GM20000 (cell line): ENCODE measurements around the gene ONECUT1.

ENCODE experiments used
- DNase-seq: peaks from one replicate; pipeline ENCODE4 v3.0.0; 2012; ENCODE audit warnings: low spot score
- TF ChIP-seq, protein P1 (sequence below): IDR thresholded peaks from 2 replicates; pipeline ENCODE4 v1.5.1; 2012; ENCODE audit warnings: mild to moderate bottlenecking, control low read depth; ENCODE audit errors: extremely low read depth, missing control alignments

Gene ONECUT1

DNA sequence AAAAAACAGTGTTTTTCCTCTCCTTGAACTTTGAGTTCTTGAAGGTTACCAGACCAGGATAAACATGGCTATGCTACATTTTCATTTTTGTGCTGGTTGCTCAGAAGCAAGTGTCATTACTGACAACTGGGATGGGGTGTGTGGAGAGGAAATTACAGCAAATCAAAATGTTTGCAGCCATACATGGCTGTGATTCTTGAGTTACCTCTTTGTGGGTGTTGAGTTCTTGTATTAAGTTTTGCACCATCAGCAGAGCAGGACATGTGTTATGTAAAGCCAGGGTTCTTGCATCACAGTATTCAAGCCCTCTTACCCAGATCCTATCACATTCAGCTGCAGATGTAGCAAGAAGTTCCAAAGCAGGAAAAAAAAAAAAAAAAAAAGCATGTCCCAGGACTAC lies 57.0 kb downstream of the ONECUT1 start:
- DNase-seq: no peak
- TF ChIP-seq, protein P1, sequence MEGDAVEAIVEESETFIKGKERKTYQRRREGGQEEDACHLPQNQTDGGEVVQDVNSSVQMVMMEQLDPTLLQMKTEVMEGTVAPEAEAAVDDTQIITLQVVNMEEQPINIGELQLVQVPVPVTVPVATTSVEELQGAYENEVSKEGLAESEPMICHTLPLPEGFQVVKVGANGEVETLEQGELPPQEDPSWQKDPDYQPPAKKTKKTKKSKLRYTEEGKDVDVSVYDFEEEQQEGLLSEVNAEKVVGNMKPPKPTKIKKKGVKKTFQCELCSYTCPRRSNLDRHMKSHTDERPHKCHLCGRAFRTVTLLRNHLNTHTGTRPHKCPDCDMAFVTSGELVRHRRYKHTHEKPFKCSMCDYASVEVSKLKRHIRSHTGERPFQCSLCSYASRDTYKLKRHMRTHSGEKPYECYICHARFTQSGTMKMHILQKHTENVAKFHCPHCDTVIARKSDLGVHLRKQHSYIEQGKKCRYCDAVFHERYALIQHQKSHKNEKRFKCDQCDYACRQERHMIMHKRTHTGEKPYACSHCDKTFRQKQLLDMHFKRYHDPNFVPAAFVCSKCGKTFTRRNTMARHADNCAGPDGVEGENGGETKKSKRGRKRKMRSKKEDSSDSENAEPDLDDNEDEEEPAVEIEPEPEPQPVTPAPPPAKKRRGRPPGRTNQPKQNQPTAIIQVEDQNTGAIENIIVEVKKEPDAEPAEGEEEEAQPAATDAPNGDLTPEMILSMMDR: no peak

DNA sequence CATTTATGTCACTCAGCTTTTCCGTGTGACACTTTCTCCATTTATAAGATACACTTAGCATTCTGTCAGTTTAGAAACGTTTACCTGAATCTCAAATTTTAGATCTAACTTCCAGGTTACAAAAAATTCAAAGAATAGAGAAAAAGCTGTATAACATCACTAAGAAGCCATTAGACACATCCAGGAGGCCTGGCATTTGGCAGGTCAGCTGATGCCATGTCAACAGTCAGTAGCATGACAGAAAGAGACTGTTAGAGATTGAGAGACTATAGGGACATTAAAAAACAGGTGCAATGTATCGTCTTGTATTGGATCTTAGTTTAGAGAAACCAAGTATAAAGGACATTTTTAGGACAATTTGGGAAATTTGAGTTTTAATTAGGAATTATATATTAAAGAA lies 57.6 kb downstream of the ONECUT1 start:
- DNase-seq: no peak
- TF ChIP-seq, protein P1: no peak

DNA sequence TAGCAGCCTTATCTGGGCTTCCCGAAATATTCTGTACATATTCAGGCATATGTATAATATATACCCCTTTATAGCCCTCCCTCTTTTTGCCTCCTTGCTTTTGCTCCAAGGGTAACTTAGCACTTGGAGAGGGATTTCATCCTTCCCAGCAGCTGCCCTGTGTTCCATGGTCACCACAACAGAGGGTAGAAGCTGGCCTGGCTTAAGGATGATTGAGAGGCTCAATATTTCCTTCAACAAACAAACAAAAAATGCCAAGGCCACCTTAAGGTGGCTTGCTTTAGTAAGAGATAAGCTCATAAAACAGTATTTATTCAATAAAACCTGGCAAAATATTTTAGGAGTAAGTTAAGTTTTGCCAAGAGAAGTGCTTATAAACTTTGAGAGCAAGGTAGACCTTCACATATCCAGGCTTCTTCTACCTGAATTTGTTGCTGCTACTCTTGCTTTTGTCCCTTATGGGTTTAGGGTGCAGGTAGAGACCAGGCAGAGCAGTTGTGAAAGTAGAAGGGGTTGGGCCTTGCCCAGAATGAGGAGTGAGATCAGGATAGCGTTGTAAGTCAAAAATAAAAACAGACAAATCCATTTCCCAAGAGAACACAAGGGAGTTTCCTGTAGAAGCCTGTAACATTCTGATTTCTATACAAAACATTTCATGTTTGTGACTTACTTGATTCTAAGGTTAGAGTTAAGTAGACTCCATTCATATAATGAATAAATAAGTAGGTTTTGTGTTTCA lies 58.2 kb downstream of the ONECUT1 start:
- no peak for DNase-seq
- TF ChIP-seq, protein P1: no peak

DNA sequence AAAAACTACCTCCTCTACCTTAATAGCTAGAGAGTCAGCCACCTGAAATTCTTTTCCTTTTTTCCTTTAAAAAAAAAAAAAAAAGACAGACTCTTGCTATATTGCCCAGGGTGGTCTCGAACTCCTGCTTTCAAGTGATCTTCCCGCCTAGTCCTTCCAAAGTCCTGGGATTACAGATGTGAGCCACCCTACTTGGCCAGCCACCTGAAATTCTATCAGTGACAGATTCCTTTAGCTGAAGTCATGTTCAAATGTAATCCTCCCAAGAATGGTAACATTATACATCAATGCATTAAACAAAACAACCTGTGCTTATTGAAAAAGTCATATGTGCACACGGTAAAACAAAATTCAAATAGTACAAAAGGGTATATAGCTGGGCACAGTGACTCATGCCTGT lies 59.1 kb downstream of the ONECUT1 start:
- TF ChIP-seq, protein P1: no peak
- DNase-seq: no peak

DNA sequence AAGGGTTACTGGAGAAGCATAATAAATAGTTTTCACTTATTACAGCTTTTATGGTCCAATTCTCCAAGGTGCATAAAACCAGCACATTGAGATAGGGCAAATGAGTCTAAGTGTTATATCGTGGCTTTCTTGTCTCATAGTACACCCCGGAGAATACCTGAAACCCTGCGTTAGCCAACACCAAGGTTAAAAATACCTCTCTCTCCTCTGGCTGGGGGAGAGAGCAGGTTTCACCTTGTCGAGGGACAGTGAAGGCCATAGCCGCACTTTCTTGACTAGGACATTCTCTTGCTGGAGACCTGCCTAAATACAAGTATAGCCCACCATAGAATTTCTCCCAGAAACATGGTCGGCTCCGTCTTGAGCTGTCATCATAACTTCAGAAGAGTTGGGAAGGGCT lies 59.5 kb downstream of the ONECUT1 start:
- TF ChIP-seq, protein P1: no peak
- no peak for DNase-seq

DNA sequence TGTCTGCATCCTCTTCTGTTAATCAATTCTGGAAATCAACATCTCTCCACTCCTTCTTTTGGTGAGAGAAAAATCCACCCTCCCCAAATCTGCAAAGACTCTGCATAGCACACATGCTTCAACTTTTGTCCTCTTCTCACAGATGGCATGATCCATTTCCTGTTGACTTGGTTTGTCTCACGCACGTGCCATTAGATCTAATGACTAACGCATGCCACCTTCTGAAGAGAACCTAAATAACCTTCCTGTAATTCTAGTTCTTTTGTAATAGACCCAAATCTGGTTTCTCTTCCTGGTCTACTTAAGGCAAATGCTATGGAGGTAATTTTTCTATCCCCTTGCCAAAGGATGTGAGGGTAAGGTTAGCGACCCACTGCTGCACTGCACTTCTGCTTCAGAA lies 60.0 kb downstream of the ONECUT1 start:
- DNase-seq: no peak
- TF ChIP-seq, protein P1: no peak

DNA sequence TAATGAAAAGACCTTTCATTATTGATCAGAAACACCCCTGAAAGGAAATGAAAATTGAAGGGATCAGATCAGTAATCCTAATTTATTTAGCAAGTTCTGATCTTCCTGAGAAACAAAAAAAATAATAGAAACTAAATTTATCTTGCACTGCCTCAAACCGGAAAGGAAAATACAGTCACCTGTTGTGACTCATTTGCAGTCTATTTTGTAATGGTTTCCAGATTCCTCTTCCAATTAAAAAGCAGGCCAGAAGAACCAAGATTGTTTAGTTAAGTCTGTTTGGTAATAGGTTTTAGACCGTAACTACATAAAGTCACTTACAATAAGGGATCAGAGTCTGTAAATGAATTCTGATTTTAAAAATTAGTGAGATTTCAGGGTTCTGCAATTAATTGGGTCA lies 61.2 kb downstream of the ONECUT1 start:
- DNase-seq: no peak
- TF ChIP-seq, protein P1: no peak
